ENCODE measurements around the gene MAP3K5.

DNA sequence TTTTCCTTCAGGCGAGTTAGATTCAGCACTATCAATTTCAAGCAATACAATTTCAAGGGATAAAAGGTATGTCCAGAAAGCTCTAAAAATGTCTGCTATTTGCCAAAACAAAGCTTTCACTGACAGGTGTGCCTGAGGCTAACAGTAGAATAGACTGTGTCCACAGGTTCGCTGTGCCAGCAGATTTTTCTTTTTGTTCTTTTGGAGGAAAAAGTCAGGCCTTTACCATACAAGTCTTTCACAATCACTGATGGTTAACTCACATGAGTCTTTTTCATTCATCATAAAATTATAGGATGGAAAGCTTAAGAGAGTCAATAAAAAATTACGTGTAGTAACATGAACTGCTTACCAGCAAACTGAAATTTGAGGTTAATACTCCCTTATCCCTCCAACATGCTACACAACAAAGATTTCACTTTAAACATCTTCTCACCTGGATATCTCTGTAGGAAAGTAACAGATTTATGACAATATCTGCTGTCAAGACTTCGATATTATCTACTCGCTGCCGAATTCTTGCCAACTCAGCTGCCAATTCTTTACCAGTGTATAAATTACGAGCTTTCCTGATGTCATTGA is 95.4 kb downstream of the MAP3K5 start:
- TF ChIP-seq, protein P1, sequence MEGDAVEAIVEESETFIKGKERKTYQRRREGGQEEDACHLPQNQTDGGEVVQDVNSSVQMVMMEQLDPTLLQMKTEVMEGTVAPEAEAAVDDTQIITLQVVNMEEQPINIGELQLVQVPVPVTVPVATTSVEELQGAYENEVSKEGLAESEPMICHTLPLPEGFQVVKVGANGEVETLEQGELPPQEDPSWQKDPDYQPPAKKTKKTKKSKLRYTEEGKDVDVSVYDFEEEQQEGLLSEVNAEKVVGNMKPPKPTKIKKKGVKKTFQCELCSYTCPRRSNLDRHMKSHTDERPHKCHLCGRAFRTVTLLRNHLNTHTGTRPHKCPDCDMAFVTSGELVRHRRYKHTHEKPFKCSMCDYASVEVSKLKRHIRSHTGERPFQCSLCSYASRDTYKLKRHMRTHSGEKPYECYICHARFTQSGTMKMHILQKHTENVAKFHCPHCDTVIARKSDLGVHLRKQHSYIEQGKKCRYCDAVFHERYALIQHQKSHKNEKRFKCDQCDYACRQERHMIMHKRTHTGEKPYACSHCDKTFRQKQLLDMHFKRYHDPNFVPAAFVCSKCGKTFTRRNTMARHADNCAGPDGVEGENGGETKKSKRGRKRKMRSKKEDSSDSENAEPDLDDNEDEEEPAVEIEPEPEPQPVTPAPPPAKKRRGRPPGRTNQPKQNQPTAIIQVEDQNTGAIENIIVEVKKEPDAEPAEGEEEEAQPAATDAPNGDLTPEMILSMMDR (IDR thresholded peaks at IDR 0.05) = no peak
- TF ChIP-seq POLR2AphosphoS5 (IDR thresholded peaks at IDR 0.05) (no peak), EP300 (IDR thresholded peaks at IDR 0.05) (no peak)

All from gastroesophageal sphincter (tissue), 3 donors.